IPS-NIHi11 (cell line): ENCODE data around the gene MBOAT2.

Source experiments
- DNase-seq: peaks from one replicate; pipeline ENCODE4 v3.0.0; 2012; ENCODE audit warnings: mixed read lengths, low spot score

MBOAT2 gene

DNA sequence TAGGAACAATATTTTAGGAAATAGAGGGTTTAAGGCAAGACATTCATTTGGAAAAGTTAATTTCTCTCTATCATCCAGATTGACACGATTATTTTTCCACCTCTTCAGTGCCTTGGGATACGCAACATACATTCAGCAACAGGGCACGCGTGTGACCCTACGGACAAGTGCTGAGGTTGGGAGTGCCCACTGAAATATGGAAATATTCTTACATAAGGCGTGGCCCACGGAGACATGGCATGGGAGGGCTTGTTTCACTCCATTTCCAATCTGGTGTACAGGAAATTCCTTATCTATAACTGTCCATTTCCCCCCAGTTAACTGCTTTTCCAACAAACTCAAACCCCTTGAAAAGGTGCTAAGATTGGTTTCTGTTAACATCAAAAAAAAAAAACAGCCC is 145.2 kb downstream of the MBOAT2 start:
- DNase-seq, result no peak

DNA sequence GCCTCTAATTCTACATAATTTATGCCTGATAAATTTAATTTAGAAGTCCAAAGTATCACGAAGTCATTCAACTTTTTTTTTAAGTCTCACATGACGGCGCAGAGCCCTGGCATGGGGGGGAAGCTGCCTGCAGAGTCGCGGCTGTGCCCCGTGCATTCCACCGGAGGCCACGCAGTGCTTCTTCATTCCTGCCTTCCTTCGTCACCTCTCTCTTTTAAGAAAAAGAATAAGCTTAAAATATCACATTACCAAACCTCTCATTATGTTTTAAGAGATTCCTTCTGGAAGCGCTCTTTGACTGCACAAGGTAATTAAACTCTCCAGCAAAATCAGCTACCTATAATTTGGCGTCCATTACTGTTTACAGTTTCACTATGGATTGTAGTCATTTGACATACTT is 145.8 kb downstream of the MBOAT2 start:
- DNase-seq, result peak; percentile 41

DNA sequence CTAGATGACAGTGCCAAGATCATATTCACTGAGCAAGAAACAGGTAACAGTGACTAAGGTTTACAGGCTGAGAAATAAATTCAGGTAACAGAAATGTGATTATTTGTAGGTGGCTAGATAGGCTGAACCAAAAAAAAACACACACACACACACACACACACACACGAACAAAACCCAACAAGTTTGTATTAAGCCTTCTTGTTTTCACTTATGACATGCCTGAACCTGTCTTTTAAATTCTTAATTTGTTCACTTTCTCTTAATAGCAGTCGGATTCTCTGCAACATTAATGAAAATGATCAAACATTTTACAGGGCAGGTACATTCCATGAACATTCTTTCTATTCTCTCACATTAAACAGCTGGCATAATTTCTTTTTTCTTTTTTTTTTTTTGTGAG is 147.3 kb downstream of the MBOAT2 start:
- no peak for DNase-seq

DNA sequence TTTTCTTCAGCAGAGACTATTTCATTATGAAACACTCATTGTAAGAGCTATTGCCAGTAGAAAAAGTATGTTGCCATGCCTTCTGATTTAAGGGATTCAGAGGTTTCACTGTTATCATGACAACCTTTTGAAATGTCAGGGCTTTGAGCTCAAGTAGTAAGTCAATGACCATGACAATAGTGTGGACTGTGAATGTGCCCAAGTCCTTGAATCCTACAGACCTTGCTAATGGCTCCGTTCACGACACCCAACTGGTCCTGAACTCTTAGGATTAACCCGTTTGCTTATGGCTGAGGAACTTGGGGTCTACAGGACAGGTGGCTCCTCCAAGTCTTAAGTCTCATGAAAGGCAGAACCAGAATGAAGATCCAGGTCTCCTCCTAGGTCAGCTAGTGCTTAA is 148.5 kb downstream of the MBOAT2 start:
- DNase-seq, result no peak

DNA sequence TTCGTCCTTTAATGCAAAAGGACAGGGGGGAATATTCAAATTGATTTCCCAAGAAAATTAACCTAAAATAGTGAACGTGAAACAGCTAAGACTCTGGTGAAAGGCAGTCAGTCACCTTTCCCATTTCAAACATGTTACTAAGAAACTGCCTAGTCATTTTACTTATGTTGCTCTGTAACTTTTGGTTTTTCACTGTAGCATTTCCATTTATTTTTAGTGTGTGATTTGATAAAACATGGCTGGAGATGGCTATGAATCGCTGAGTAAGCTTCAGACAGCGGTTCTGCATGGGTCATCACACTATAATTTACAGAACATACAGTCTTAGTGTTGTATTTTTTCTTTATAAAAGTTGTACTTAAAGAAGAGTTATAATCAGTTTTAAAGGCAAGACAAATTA is 150.1 kb downstream of the MBOAT2 start:
- no peak for DNase-seq

DNA sequence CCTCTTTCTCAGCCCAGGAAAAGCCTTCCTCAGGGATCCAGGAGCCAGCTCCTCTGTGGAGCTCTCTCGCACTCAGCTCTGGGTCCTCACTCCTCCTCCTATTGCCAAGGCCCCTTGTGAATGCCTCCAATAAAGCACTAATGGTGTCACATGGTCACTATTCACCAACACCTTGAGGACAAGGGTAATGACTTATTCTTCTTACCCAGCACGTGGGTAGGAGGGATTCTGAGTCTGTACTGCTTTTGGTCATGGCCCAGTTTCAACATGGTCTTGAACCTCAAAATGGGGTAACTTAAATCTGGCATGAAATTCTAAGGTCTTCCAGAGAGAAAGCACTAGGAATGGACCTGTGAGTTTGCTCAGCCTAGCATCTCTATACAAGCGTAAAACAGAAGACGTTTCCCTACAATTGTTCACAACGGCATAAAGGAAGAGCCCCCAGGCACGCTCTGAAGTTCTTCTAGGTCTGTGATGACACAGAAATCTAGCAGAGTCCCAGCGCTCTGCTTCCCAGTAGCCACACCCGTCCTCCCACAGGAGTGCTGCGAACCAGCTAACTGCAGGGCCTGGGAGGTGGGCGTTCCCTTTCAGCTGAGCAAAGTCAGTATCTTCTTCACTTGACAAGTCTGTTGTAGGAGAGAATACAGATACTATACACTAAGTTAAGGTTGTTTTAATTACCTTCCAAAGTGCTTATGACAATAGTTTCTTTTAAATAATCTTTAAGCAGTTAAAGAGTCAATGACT is 151.5 kb downstream of the MBOAT2 start:
- no peak for DNase-seq

DNA sequence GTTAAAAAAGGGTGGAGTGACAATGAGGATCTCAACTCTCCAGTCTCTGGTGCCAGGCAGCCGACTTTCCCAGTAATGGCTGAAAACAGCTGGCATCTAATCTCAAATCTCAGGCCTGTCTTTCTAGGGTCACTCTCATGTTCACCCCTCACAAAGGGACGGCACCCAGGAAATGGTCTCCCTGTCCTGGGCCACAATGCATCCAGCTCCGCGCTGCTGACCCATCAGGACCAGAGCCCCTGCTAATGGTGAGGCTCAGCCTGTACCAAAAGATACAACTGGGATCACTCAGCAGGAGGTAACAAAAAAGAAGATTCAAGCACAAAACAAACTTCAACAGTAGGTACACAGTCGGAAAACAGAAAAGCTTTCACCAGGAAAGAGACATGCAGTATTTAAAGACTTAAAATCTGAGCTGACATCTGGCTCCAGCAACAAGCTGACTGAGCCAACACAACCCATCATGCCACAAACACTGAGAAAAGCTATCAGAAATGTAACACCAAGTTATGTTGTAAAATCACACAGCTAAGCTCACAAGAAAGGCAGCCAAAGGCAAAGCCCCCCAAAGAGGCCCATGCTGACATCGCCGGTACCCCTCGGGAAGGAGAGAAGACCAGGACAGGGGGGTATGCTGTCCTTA is 152.5 kb downstream of the MBOAT2 start:
- no peak for DNase-seq

DNA sequence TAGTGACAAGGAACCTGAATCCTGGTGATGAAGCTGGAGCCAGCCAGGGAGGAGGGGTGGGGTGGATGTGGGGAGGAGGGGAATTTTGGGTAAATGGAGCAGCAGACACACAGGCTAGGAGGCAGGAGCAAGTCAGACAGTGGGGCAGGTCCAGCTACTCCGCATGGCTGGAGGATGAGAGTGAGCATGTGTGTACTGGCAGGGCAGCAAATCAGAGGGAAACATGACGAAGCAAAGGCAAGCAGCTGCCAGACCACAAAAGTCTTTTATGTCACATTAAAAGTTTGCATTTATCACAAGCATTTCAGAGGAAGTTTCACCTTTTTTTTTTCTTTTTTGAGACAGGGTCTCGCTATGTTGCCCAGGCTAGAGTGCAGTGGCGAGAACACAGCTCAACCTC is 154.2 kb downstream of the MBOAT2 start:
- DNase-seq, result no peak

DNA sequence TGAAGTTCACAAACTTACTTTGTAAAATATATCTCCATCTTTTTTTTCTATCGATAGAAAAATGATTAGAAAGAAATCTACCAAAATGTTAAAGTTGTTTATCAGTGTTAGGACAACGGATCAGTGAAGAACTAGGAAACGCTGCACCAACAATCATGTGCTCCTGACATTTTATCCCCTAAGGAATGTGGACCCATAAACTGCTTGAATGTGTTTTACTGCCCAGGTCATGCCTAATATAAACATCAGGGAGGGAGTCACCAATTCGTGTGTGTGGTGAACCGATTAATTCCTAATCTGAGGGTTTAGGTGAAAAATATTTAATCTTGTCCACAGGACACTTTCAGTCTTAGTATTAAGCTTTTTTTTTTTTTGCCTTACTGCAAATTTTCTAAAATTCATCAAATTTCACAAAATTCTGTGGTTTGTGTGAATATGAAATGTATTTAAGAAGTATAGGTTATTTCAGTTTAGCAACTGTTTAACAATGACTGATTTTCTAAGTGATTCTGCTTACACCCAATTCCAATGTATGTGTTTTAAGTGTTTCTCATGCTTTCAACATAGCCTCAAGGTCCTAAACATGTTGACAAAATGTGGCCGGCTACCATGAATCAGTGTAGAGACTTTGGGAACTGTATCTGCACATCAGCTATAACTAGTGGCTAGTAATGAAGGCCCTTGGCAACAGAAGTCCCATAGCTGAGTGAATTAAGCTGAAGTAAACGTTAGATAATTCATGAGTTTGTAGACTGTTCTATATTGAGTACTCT is 155.0 kb downstream of the MBOAT2 start:
- DNase-seq, result no peak

DNA sequence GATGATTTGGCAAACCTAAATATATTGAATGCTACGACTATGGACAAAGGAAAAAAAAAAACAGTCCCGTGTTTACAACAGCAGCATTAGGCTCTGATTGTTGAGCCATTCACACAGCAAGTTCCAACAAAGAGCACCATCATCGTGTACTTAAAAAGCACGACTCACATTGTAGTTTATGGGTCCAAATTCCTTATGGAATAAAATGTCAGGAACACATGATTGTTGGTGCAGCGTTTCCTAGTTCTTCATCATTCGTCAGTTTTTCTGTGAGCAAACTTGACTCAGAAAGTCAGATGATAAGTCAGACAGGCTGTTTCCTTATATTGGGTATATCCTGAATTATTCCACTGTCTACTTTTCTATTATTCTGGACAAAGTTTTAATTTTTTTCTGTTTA is 156.1 kb downstream of the MBOAT2 start:
- DNase-seq, result no peak

DNA sequence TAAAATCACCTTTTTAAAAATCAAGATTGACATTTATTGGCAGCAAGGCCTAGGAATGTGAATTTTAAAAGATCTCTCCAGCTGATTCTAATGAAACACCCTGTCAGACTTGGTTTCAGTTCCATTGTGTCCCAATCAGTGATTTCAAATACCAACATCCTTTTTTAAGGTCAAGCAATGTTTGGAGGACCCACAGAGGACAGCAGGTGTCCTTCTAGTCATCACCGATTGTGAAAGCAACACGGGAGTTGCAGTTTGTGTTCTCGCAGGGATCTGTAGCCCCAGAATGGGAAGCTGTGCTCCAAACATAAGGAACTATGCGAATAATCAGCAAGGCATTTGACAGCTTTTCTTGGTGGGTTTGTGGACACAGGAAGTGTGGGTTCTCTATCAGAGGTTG is 161.6 kb downstream of the MBOAT2 start:
- DNase-seq, result no peak

DNA sequence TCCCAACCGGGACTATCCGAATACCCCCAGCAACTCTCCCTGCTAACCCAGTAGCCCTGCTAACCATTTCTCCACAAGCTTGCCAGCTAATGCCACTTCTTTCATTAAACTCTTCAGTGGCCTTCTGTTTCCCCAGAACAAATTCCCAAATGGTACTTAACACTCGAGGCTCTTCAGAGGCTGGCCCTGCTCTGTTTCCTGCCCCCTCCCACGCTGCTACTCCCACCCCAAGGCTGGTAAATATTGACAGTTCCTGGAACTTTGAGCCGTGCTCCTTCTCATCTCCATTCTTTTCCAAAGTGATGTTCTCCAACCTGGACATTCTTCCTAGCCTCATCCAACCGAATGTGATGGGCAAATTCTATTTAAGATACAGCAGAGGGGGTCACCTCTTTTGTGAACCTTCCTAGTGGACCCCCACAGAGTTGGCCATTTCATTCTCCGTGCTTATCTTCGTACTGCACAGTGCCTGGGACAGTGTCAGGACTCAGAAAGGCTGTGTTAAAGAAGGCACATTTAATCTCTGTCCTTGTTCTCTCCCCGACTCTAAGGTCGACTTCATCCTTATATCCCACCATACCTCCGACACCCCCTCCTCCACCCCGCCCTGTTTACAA is 162.9 kb downstream of the MBOAT2 start:
- DNase-seq, result no peak

DNA sequence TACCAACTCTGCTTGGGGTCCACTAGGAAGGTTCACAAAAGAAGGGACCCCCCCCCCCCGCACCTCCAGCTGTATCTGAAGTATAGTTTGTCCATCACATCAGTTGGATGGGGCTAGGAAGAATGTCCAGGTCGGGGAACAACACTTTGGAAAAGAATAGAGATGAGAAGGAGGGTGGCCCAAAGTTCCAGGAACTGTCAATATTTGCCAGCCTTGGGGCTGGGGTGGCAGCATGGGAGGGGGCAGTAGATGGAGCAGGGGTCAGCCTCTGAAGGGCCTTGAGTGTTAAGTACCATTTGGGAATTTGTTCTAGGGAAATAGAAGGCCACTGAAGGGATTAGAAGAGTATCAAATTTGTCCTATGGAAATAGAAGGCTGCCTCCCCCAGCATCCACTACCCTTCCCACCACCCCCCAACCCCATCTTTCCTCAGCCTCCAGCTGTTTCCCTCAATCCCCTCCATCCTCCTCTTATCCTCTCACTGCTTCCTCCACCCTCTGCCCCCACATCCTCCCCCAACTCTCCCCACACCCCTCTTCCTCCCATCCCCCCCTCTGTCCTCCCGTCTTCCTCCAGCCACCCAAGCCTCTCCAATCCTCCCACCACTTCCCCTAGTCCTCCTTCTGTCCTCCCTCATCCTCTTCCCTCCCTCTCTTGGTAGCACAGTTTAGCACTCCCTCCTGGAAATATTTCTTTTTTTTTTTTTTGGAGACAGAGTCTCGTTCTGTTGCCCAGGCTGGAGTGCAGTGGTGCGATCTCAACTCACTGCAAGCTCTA is 164.1 kb downstream of the MBOAT2 start:
- DNase-seq, result no peak

DNA sequence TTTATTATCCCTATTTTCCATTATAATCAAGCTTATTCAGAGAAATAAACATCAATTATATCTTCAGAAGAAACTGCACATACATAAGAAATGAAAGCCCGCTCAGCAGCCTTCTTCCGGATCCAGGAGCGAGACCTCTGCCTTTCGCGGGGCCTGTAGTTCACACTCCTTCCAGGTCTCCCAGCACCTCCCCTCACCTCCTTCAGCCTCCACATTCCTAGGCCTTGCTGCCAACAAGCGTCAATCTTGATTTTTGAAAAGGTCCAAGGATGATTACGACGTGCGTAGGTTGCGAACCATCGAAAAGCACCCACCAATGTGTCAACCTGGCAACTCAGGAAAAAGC is 165.7 kb downstream of the MBOAT2 start:
- DNase-seq, result no peak

DNA sequence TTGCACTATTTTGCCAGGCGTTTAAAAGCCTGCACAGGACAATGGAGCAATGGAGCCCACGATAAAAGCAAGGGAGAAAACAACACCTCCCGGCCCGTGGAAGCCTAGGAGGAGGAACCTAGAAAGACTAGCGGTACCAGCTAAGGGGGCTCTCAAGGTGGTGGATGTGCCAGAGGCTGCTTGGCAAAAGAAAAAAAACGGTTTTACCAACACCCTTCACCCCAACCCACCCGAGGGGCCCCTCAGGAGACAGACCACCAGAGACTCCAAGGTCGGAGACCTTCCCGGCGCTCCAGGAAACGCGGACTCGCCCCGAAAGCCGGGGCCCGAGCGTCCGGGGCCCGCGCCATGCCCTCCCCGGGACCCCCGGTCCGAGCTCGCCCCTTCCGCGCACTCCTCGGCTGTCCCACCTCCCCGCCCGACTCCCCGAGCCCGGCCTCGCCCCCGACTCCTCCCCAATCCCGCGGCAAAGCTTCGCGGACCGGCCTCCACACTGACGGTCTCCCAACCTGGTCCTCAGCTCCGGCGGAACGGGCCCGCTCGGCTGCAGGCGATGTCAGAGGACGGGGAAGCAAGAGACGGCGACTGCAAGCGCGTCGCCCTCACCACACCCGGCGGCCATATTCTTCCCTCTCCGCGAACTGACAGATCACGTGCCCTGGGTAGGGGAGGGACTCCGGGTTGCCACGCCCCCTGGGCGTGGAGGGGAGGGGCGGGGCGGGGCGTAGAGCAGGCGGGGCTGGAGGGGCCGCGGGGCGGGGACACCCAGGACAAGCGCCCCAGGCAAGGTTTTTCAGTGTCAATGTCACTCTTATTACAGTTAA is 166.3 kb downstream of the MBOAT2 start, which contains the start of gene KIDINS220:
KIDINS220 (minus strand) TSS at position 643 of the 824 bp plus-strand sequence. CDS start 10,520 bp downstream, outside the sequence.
- DNase-seq, result peak; percentile 100

DNA sequence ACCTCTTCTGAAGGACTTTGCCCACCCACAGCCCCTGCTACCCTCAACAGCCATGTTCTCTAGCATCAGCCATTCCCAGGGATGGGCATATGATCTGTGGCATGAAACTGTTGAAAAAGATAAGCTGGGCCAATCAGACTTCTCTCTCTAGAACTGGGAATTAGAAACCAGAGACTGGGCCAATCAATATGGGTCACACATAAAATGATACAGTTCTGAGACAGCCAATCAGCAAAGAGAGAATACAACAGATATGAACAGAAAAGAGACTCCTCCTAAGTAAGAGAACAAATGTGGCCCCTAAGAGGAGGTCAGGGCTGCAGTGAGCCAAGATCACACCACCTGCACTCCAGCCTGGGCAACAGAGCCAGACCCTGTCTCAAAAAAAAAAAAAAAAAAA is 168.2 kb downstream of the MBOAT2 start:
- no peak for DNase-seq

DNA sequence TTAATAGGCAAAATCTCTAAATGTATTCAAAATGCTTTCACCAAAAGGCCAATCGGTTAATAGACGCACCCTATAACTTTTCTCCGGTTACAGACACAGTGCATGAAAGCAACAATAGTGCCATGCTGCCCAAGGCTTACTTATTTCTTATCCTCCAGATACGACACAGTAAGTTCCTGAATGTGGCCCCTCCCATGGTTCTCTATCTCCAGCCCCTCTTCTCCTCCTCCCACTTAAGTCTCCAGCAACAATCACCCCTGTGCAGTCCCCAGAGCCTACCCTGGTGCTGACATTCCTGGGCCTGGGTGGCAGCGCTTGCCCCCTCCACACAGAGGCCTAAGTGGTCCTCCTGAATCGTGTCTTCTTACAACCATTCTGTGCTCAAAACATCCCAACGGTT is 169.6 kb downstream of the MBOAT2 start:
- DNase-seq, result no peak

DNA sequence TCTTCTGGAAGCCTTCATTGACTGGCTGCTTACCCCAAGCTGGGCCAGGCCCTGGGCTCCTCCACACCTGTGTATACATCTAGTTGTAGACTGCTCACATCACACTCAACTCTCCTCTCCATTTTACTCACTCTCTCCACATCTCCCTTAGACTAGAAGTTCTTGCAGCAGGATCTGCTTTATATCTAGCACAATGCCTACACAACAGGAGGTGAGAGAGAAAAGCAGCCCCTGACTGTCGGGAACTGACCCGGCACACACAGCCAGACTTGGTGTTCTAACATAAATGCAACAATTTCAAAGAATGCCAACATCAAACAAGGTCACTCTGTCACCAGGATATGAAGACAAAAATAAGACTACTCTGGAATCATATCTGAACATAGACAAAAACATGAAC is 172.0 kb downstream of the MBOAT2 start:
- no peak for DNase-seq

DNA sequence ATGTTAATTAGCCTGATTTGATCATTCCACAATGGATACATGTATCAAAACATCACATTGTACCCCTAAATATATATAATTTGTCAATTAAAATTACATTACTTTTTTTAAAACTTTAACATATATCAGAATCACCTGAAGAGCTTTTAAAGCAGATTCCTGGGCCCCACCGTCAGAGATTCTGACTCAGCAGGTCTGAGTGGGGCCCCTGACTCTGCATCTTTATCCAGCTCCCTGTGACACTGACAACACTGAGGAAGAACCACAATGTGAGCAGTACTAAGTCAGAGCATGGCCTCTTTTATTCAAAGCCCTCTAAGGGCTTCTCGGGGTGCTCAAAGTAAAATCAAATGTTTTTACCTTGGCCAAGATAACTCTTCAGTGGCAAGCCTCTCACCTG is 175.8 kb downstream of the MBOAT2 start:
- no peak for DNase-seq

DNA sequence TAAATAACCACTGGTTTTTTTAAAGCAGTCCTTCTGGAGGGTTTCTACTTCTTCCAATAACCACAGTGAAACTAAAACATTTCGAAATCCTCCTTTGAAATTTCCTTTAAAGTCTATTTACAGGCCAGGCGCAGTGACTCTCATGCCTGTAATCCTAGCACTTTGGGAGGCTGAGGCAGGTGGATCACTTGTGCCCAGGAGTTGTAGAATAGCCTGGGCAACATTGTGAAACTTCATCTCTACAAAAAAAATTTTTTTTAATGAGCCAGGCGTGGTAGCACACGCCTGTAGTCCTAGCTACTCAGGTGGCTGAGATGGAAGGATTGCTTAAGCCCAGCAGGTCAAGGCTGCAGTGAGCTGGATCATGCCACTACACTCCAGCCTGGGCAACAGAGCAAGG is 181.3 kb downstream of the MBOAT2 start:
- DNase-seq, result no peak
